Measurements from ENCODE around the gene ITIH1.
A peak's percentile ranks its signal among the peaks of the same experiment; 100 is the strongest.

The ITIH1 gene

GRCh38 chr3:52786330-52787215 is 9.2 kb downstream of the ITIH1 start:
- H3K9ac ChIP-seq: no peak overlapping the region
- no peak overlapping the region for H3K27ac ChIP-seq
- H3K9me3 ChIP-seq (replicated peaks in 1 of 11): no peaks in the 10 kb centered on the region

GRCh38 chr3:52787246-52787645 is 9.8 kb downstream of the ITIH1 start:
- Histone ChIP-seq H3K4me1 (peaks cover under 1 to 46% (median 34%) of the 10 kb centered on the region in 10 experiments; a peak in 18 of 20 replicates), H4K20me1 (no peaks in the 10 kb centered on the region), H3K4me3 (no peak overlapping the region), H3K36me3 (no peaks in the 10 kb centered on the region), H3K27ac (no peak overlapping the region), H3K27me3 (peaks cover 0 to 4% (median 0%) of the 10 kb centered on the region in 11 experiments; a peak in 2 of 22 replicates), H3K9me3 (replicated peaks in 1 of 11) (no peaks in the 10 kb centered on the region), H3K9ac (no peak overlapping the region), H3K4me2 (no peak overlapping the region)
- TF ChIP-seq Cebpa-rat (IDR thresholded peaks at IDR 0.05): no peak

More at GRCh38 chr3:52786330-52787215, 9.2 kb downstream of the ITIH1 start:
- Histone ChIP-seq H3K4me2 (no peak overlapping the region), H3K4me3 (no peak overlapping the region), H3K36me3 (no peaks in the 10 kb centered on the region), H3K4me1 (peaks cover 8 to 46% (median 33%) of the 10 kb centered on the region in 10 experiments; a peak in 19 of 20 replicates), H3K27me3 (peaks cover 0 to 4% (median 0%) of the 10 kb centered on the region in 11 experiments; a peak in 2 of 22 replicates), H4K20me1 (no peaks in the 10 kb centered on the region)
- no peak for TF ChIP-seq Cebpa-rat (IDR thresholded peaks at IDR 0.05)

- no peak overlapping the region for H3K4me3 ChIP-seq
- no peak overlapping the region for H3K4me2 ChIP-seq
- peaks cover 4 to 53% (median 41%) of the 10 kb centered on the region in 10 experiments for H3K4me1 ChIP-seq
- no peaks in the 10 kb centered on the region for H3K36me3 ChIP-seq
- no peaks in the 10 kb centered on the region for H3K9me3 ChIP-seq (replicated peaks in 1 of 11)
- H3K9ac ChIP-seq: no peak overlapping the region
- no peaks in the 10 kb centered on the region for H4K20me1 ChIP-seq
- no peak overlapping the region; a peak in 1 of 22 replicates for H3K27ac ChIP-seq
- no peak for TF ChIP-seq Cebpa-rat (IDR thresholded peaks at IDR 0.05)
- H3K27me3 ChIP-seq: peaks cover 0 to 4% (median 0%) of the 10 kb centered on the region in 11 experiments; a peak in 2 of 22 replicates
These were observed 10.6 kb downstream of the ITIH1 start for GRCh38 chr3:52787672-52788625.

GRCh38 chr3:52788890-52789745 is 11.7 kb downstream of the ITIH1 start:
- Histone ChIP-seq H3K4me2 (peak overlapping the region in 8 of 11 experiments; percentile 75 to 98 (median 90); a peak in 14 of 22 replicates), H3K36me3 (no peaks in the 10 kb centered on the region), H3K9me3 (replicated peaks in 1 of 11) (no peaks in the 10 kb centered on the region), H3K27me3 (peaks cover 0 to 4% (median 0%) of the 10 kb centered on the region in 11 experiments; a peak in 2 of 22 replicates), H3K9ac (peak overlapping the region in 2 of 11 experiments; percentile 29 to 30; a peak in 1 of 22 replicates), H3K27ac (peak overlapping the region in 1 of 11 experiments; percentile 28; a peak in 2 of 22 replicates), H4K20me1 (no peaks in the 10 kb centered on the region), H3K4me3 (no peak overlapping the region), H3K4me1 (peaks cover 15 to 64% (median 52%) of the 10 kb centered on the region in 10 experiments)
- no peak for TF ChIP-seq Cebpa-rat (IDR thresholded peaks at IDR 0.05)

GRCh38 chr3:52789746-52790040 is 12.3 kb downstream of the ITIH1 start:
- peak overlapping the region in 2 of 11 experiments; percentile 28 to 34; a peak in 3 of 22 replicates for H3K27ac ChIP-seq
- peaks cover 21 to 70% (median 58%) of the 10 kb centered on the region in 10 experiments for H3K4me1 ChIP-seq
- H3K9me3 ChIP-seq (replicated peaks in 1 of 11): no peaks in the 10 kb centered on the region
- peak overlapping the region in 9 of 11 experiments; percentile 1 to 98 (median 88); a peak in 15 of 22 replicates for H3K4me2 ChIP-seq
- no peaks in the 10 kb centered on the region for H3K36me3 ChIP-seq
- TF ChIP-seq Cebpa-rat (IDR thresholded peaks at IDR 0.05): no peak
- H3K27me3 ChIP-seq: peaks cover 0 to 4% (median 0%) of the 10 kb centered on the region in 11 experiments; a peak in 2 of 22 replicates
- no peaks in the 10 kb centered on the region for H4K20me1 ChIP-seq
- H3K4me3 ChIP-seq: no peak overlapping the region
- peak overlapping the region in 2 of 11 experiments; percentile 29 to 30; a peak in 2 of 22 replicates for H3K9ac ChIP-seq

GRCh38 chr3:52790337-52790736 is 12.9 kb downstream of the ITIH1 start:
- Histone ChIP-seq H3K27ac (peak overlapping the region in 4 of 11 experiments; percentile 34 to 89 (median 86); a peak in 5 of 22 replicates), H3K36me3 (no peaks in the 10 kb centered on the region), H3K4me2 (peak overlapping the region in 10 of 11 experiments; percentile 1 to 98 (median 86); a peak in 18 of 22 replicates), H3K9me3 (replicated peaks in 1 of 11) (no peaks in the 10 kb centered on the region), H3K4me1 (peaks cover 25 to 72% (median 65%) of the 10 kb centered on the region in 10 experiments), H3K4me3 (no peak overlapping the region), H4K20me1 (no peaks in the 10 kb centered on the region), H3K27me3 (peaks cover 0 to 4% (median 0%) of the 10 kb centered on the region in 11 experiments; a peak in 2 of 22 replicates), H3K9ac (peak overlapping the region in 4 of 11 experiments; percentile 16 to 79 (median 49); a peak in 3 of 22 replicates)
- no peak for TF ChIP-seq Cebpa-rat (IDR thresholded peaks at IDR 0.05)

GRCh38 chr3:52790741-52791140 is 13.3 kb downstream of the ITIH1 start:
- no peaks in the 10 kb centered on the region for H4K20me1 ChIP-seq
- H3K4me1 ChIP-seq: peaks cover 29 to 76% (median 69%) of the 10 kb centered on the region in 10 experiments
- H3K27ac ChIP-seq: peak overlapping the region in 4 of 11 experiments; percentile 31 to 89 (median 86); a peak in 7 of 22 replicates
- TF ChIP-seq Cebpa-rat (IDR thresholded peaks at IDR 0.05): no peak
- no peaks in the 10 kb centered on the region for H3K36me3 ChIP-seq
- H3K4me2 ChIP-seq: peak overlapping the region in 9 of 11 experiments; percentile 29 to 98 (median 88); a peak in 18 of 22 replicates
- H3K9ac ChIP-seq: peak overlapping the region in 5 of 11 experiments; percentile 8 to 79 (median 69); a peak in 6 of 22 replicates
- no peak overlapping the region for H3K4me3 ChIP-seq
- peaks cover 0 to 4% (median 0%) of the 10 kb centered on the region in 11 experiments; a peak in 2 of 22 replicates for H3K27me3 ChIP-seq
- H3K9me3 ChIP-seq (replicated peaks in 1 of 11): no peaks in the 10 kb centered on the region
